ENCODE results near the gene OR2H1.
"Not testable (repeated sequence)": the region's sequence is repeated elsewhere in the genome, so short reads cannot be mapped to it uniquely, and the experiment has no call there.

OR2H1 gene

GRCh38 chr6:29456971-29457370 lies at the start of gene OR2H1, which contains the start of gene OR11A1:
Gene OR2H1 (plus strand): TSS chr6:29457155. CDS start chr6:29461770, 4,615 bp downstream.
Gene OR11A1 (minus strand): TSS chr6:29457071. CDS start chr6:29427641, 29,430 bp downstream.
- no peak for DNase-seq (ENCODE audit: low read depth)

DNA sequence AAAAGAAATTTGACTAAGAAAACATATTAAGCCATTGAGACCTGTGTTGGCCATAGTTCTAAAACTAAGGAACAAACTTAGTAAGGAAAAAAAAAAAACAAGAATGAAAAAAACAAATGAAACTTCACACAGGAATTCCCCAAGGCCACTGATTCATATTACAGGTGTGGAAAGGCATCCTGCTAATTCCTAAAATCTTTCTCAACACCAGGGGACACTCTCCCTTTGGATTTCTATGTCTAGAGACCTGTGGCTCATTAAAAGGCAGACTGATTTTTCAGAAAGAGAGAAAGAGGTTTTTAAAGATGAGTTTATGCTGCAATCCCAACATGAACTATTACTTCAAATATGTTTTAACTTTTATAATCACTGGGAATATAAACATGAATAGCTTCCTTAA lies 42.4 kb upstream of the OR2H1 start, which contains the start of gene OR12D1:
TSS of gene OR12D1 (plus strand) at position 341 of the 400 bp plus-strand sequence.
- DNase-seq (ENCODE audit: low read depth): no peak

DNA sequence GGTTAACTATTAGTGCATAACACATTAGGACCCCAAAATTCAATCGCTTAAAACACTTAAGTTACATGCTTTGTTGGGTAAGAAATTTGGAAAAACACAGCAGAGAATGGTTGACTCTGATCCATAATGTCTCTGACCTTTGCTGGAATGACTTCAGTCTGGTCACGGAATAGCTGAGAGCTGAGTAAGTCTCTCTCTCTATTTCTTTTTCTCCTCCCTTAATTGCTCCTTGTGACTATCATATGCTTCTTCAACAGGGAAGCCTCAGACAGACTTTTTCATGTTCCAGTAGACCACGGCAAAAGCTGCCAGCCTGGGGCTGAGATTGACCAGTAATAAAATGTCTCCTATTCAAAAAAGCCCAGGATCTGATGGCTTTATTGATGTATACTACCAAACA lies 37.4 kb upstream of the OR2H1 start:
- DNase-seq (ENCODE audit: low read depth): no peak

DNA sequence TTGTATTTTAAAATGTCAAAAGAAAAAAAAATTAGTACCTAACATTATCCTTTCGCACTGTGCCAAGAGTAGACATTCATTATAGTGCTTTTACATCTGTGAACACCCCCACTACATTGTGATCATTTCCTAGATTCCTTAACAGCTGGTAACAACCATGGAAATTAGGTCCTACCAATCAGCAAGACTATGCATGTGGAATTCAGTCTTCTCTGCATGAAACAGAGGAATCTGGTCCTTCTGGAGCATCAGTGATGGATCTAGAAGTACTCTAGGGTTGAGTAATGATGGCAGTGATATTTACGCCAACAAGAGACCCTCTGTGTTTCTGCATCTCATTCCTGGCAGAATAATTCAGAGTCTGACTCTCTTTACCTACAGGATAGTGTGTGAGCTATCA lies 32.8 kb upstream of the OR2H1 start:
- no peak for DNase-seq (ENCODE audit: low read depth)

- no peak for DNase-seq (ENCODE audit: low read depth)
Measured at GRCh38 chr6:29424575-29424974, 32.4 kb upstream of the OR2H1 start.

DNA sequence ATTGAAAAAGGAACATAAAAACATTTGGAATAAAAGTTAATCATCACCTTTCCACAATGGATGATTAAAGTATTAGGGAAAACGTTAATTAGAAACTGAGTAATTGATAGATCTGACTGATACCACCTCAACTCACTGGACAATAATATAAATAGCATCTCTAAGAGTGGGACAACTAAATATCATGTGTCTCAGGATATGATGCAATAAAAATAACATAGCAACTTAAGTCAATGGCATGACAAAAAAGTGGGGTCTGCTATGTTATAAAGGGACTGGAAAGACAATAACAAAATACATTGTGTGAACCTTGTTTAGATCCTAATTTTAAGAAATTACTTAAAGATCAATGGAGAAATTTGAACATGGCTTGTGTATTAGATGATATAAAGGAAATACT lies 31.9 kb upstream of the OR2H1 start:
- no peak for DNase-seq (ENCODE audit: low read depth)

DNA sequence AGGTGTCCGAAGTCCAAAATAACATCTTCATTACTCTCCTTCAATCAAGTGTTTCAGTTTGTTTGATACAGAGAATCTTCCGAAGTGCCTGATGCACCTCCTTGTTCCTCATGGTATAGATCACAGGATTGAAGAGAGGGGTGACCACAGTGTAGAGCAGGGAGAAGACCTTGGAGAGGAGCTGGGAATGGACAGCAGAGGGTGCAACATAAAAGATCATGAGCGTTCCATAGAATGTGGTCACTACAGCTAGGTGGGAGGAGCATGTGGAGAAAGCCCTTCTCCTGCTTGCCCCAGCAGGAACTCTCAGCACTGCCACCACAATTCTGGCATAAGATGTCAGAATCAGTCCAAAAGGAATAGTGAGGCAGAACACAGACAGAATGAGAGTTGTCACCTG lies 30.3 kb upstream of the OR2H1 start:
- no peak for DNase-seq (ENCODE audit: low read depth)

- not testable (repeated sequence) for DNase-seq (ENCODE audit: low read depth)
Measured at GRCh38 chr6:29436730-29437129, 20.2 kb upstream of the OR2H1 start.

GRCh38 chr6:29439006-29439405 lies 17.9 kb upstream of the OR2H1 start, which contains the start of gene OR10C1:
Gene OR10C1 (plus strand): TSS chr6:29439306. CDS start chr6:29440016, 710 bp downstream.
- no peak for DNase-seq (ENCODE audit: low read depth)

DNA sequence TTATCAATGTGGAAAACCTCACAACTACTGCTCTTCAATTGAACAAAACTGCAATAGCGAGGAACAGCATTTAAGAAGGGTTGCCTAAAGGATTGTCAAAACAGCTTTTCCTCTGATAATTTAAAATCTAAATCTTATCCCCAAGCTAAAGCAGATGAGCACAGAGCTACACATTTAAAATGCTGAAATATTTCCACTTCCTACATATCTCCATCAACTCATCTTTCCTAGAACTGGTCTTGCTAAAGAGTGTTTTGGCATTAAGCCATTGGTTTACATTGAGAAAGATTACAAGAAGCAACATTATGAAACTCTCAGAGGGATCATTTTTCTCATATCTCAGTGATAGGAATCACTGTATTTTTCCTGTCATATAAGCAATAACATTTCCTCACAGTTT lies 14.2 kb upstream of the OR2H1 start:
- no peak for DNase-seq (ENCODE audit: low read depth)

- not testable (repeated sequence) for DNase-seq (ENCODE audit: low read depth)
Measured at GRCh38 chr6:29444031-29444430, 12.9 kb upstream of the OR2H1 start.

DNA sequence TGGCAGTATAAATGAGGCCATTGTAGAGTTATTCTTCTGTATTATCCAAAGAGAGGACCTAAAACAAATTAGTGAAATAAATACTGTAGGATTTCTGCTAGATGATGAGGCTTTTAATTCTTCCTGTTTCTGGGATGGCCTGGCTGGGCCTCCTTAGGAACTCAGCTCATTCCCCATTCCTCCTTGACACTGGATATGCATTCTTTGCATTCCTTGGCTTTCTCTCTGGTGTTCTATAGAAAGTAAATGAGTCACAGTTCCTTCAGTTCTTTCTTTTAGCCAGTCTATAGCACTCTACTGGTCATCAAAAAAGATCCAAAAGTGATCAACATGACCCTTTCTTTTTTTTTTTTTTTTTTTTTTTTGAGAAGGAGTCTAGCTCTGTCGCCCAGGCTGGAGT lies 9.3 kb upstream of the OR2H1 start:
- no peak for DNase-seq (ENCODE audit: low read depth)

GRCh38 chr6:29451471-29452193 lies 5.3 kb upstream of the OR2H1 start:
- DNase-seq (ENCODE audit: low read depth): no peak

DNA sequence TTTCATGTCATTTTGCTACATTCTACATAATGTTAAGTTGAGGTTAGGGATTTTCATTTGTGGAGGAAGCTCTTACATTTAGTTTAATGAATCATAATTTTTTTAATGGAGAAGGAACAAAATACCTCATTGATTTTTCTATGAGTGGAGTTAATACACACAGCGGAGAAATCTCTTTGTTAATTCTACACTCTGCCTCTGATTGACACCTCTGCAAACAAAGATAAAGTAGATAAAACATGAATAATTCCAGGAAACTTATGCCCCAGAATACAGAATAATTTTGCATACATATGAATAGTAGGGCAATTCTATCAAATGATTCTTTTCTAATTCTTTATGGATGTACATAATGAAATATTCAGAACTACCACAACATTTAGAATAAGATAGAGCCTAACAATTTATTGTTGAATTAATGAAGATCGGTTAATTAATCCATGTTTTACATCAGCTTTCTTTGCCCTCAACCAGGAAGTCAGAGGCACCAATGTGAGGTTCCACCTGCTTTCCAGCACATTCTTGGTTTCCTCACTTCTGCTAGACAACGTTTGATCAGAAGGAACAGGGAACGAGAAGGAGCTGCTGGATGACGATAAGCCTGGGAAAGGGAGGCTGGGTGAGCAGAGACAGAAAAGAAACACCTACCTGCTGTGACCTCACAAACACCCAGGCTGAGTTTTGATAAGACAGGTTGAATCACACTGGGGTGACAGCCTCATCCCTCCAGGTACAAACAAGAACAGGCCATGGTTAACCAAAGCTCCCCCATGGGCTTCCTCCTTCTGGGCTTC lies 4.3 kb downstream of the OR2H1 start:
- no peak for DNase-seq (ENCODE audit: low read depth)

DNA sequence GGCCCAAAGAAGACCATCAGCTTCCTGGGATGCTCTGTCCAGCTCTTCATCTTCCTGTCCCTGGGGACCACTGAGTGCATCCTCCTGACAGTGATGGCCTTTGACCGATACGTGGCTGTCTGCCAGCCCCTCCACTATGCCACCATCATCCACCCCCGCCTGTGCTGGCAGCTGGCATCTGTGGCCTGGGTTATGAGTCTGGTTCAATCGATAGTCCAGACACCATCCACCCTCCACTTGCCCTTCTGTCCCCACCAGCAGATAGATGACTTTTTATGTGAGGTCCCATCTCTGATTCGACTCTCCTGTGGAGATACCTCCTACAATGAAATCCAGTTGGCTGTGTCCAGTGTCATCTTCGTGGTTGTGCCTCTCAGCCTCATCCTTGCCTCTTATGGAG lies 5.1 kb downstream of the OR2H1 start:
- no peak for DNase-seq (ENCODE audit: low read depth)

GRCh38 chr6:29465279-29465678 lies 8.3 kb downstream of the OR2H1 start:
- DNase-seq (ENCODE audit: low read depth): no peak

DNA sequence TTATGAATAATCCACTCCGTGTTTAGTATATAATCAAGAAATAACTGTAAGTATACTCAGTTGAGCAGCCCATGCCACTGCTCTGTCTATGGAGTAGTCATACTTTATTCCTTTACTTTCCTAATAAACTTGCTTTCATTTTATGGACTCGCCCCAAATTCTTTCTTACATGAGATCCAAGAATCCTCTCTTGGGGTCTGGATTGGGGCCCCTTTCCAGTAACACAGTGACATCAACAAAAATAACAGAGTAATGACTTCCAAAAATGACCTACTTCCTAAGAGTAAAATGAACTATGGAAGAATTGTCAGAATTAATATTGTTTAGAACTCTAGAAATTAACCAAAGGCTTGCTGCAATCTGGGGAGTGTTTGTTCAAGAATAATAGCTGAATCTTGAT lies 8.8 kb downstream of the OR2H1 start:
- DNase-seq (ENCODE audit: low read depth): no peak

- DNase-seq (ENCODE audit: low read depth): no peak
Measured at GRCh38 chr6:29466241-29466640, 9.3 kb downstream of the OR2H1 start.

DNA sequence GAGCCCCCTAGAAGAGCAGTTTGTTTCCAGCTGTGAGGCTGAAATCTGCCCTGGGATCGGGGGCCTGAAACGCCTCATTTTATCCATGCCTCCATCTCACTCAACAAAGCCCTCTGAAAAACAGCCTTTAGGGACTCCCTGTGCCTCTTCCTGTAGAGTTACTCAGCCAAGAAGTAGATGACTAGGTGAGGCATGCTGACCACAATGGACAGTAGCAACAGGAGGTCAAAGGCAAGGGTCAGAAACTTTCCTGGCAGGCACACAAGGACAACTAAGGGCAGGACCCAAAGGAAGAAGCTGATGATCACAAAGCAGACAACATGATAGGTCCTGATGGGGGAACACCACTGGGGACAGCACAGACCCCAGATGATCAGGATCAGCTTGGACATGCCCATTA lies 18.0 kb downstream of the OR2H1 start:
- DNase-seq (ENCODE audit: low read depth): no peak

DNA sequence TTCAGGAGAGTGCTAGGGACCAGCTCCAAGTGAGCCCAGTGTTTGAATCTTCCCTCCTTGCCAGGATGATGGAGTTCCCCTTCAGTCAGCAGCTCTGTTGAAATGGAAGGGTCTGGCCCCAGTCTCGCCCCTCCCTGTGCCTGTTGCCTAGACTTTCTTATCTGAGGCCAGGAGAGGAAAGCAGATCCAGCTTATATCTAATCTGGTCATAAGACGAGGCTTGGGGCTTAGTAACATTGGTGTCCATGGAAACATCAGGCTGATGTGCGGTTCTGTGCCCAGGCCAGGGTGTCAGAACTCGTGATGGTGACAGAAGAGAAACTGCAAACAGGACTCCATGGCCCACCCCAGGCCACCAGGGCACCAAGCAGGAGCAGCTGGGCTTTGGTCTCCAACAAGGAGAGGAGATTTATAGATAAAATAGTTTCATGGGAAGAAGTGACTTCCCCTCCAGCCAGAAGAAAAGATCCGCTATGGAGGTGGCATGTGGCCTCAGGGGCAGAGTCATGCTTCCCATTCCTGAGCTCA lies 21.0 kb downstream of the OR2H1 start:
- DNase-seq (ENCODE audit: low read depth): no peak

DNA sequence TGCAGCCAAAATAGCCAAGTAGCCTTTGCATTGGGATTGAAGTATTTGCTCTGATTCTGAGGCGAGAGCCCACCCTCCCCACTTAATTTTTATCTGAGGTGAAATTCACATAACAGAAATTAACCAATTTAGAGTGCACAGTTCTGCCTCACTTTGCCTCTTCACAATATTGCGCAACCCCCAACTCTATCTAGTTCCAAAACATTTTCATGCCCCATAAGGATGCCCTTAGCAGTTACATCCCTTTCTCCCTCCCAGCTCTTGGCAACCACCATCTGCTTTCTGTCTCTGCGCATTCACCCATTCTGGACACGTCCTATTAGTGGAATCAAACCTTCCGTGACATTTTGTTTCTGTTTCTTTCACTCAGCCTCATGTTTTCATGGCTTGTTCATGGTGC lies 21.8 kb downstream of the OR2H1 start:
- no peak for DNase-seq (ENCODE audit: low read depth)

DNA sequence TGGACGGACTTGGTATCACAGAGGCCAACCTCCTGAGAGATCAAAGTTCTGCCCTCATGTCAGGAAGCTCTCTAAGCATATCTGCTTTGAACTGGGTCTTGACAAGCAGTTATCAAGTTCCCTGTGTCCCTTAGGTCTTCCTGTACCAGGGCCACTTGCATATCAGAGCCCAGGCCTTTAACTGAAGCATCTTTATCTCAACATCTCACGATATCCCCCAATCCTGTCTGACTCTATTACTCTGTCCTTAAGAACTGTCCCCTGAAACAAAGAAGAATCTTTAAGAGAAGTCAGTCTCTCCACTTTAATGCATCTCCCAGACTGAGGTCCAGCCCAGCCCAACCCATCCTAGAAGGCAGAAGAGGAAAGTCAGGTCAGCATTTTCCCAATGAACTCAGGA lies 22.6 kb downstream of the OR2H1 start:
- DNase-seq (ENCODE audit: low read depth): no peak

GRCh38 chr6:29483186-29483585 lies 26.2 kb downstream of the OR2H1 start:
- no peak for DNase-seq (ENCODE audit: low read depth)
